B cell (primary cell): ENCODE data around the gene C6orf89. TPM values are rescaled to one million over a fixed set of nuclear protein-coding genes. Genes with fewer than 3 reads are reported as not detected.

Experiments
- ATAC-seq: fragments of 200-7000 bp; cut with Tn5 transposase; one replicate; pipeline ENCODE4 v1.10.0; 2021; ENCODE audit warnings: low read depth, mild to moderate bottlenecking, moderate number of reproducible peaks, moderate library complexity
- CTCF ChIA-PET: fragments of 350-600 bp; sonication (Branson Sonifier 250); formaldehyde crosslinking; loops from one replicate; lab custom pipeline; 2021; ENCODE audit warnings: antibody characterized with exemption, inconsistent platforms; lab: Charles Lee
- POLR2A ChIA-PET: fragments of 350-600 bp; sonication (Branson Sonifier 250); formaldehyde crosslinking; loops from one replicate; lab custom pipeline; 2021; ENCODE audit warnings: antibody characterized with exemption; lab: Charles Lee
- DNase-seq: peaks from one replicate; pipeline ENCODE4 v3.0.0; 2013
- H2AFZ ChIP-seq: 2 replicates; pipeline ENCODE4 v1.6.1; 2012; ENCODE audit warnings: mild to moderate bottlenecking, low read depth, low read length; ENCODE audit not compliant: insufficient read depth, poor library complexity, severe bottlenecking
- H3K27ac ChIP-seq, 2 donors: 1 replicate in 1 of 2; 2 replicates in 1 of 2; pipeline ENCODE4 v1.5.1; 2012 to 2013; ENCODE audit warnings: low read length in 2 of 2, mild to moderate bottlenecking in 2 of 2, moderate library complexity in 1 of 2
- H3K27me3 ChIP-seq, 4 experiments: fragments of 200-600 bp in 1 of 4; sonication (generic) in 1 of 4; replicated peaks in 1 of 4; 1 replicate in 2 of 4; 2 replicates in 2 of 4; pipeline versions ENCODE4 v1.6.1 to v1.7.0; 2013 to 2016; ENCODE audit warnings: low read length in 3 of 4, mild to moderate bottlenecking in 2 of 4, mixed read lengths in 1 of 4, moderate library complexity in 1 of 4; ENCODE audit not compliant: insufficient read depth in 4 of 4, control insufficient read depth in 3 of 4; ENCODE audit errors: control extremely low read depth in 1 of 4
- H3K36me3 ChIP-seq, 2 experiments: replicated peaks in 1 of 2; 1 replicate in 1 of 2; 2 replicates in 1 of 2; pipeline versions ENCODE4 v1.6.1 to v1.7.1; 2013; ENCODE audit warnings: low read length in 1 of 2; ENCODE audit not compliant: insufficient read depth in 2 of 2, control insufficient read depth in 1 of 2; ENCODE audit errors: control extremely low read depth in 1 of 2, extremely low read depth in 1 of 2
- H3K4me1 ChIP-seq, 2 donors: fragments of 200-600 bp in 1 of 2; sonication (generic) in 1 of 2; 1 replicate in 1 of 2; 2 replicates in 1 of 2; pipeline versions ENCODE4 v1.5.1 to v1.6.1; 2013 to 2017; ENCODE audit warnings: low read length in 2 of 2; ENCODE audit not compliant: control insufficient read depth in 2 of 2, insufficient read depth in 2 of 2
- H3K4me2 ChIP-seq: replicated peaks from 2 replicates; pipeline ENCODE3; 2012; ENCODE audit warnings: mild to moderate bottlenecking, low read depth, low read length; ENCODE audit not compliant: poor library complexity, severe bottlenecking
- H3K4me3 ChIP-seq, 5 experiments: fragments of 200-600 bp in 1 of 5; sonication (generic) in 1 of 5; 1 replicate in 3 of 5; 2 replicates in 2 of 5; pipeline versions ENCODE4 v1.5.1 to v1.7.0; 2011 to 2016; ENCODE audit warnings: low read length in 4 of 5, mild to moderate bottlenecking in 4 of 5, low read depth in 2 of 5, control low read depth in 1 of 5, moderate library complexity in 1 of 5; ENCODE audit not compliant: insufficient read depth in 1 of 5; ENCODE audit errors: control extremely low read depth in 1 of 5, extremely low read depth in 1 of 5
- H3K79me2 ChIP-seq: fragments of 200-600 bp; sonication (generic); one replicate; pipeline ENCODE4 v1.6.0; 2016; ENCODE audit warnings: low read length; ENCODE audit not compliant: control insufficient read depth, insufficient read depth
- H3K9ac ChIP-seq: fragments of 200-600 bp; sonication (generic); 2 replicates; pipeline ENCODE4 v1.6.1; 2017; ENCODE audit warnings: mild to moderate bottlenecking, low read length, moderate library complexity
- H3K9me3 ChIP-seq, 3 donors: one replicate each; pipeline versions ENCODE4 v1.6.1 to v1.7.1; 2013; ENCODE audit warnings: low read length in 2 of 3; ENCODE audit not compliant: control insufficient read depth in 2 of 3, insufficient read depth in 1 of 3; ENCODE audit errors: control extremely low read depth in 1 of 3
- H4K20me1 ChIP-seq: 2 replicates; pipeline ENCODE4 v1.6.0; 2012; ENCODE audit warnings: mild to moderate bottlenecking, low read length; ENCODE audit not compliant: insufficient read depth, control insufficient read depth, poor library complexity, severe bottlenecking
- H3K27ac Mint-ChIP-seq: one replicate; pipeline ENCODE4 v1.8.0; 2021; ENCODE audit warnings: mixed read lengths
- H3K27me3 Mint-ChIP-seq: one replicate; pipeline ENCODE4 v1.8.0; 2021; ENCODE audit warnings: mixed read lengths
- H3K4me1 Mint-ChIP-seq: one replicate; pipeline ENCODE4 v1.8.0; 2021; ENCODE audit warnings: mixed read lengths
- H3K4me3 Mint-ChIP-seq: one replicate; pipeline ENCODE4 v1.8.0; 2021; ENCODE audit warnings: mixed read lengths
- H3K9me3 Mint-ChIP-seq: one replicate; pipeline ENCODE4 v1.8.0; 2022; ENCODE audit warnings: mixed read lengths; ENCODE audit not compliant: insufficient read depth
- EZH2 ChIP-seq: IDR thresholded peaks from 2 replicates; pipeline ENCODE4 v1.6.1; 2012; ENCODE audit warnings: borderline replicate concordance, low read depth, mild to moderate bottlenecking, moderate library complexity, low read length; ENCODE audit not compliant: insufficient read depth, poor library complexity, severe bottlenecking
- WGBS: methylation state at CpG from one replicate; pipeline ENCODE4 v1.1.5; 2013; ENCODE audit warnings: missing lambda C conversion rate; ENCODE audit not compliant: insufficient coverage; 5-methylcytosine and 5-hydroxymethylcytosine counted together
- intact Hi-C: fragments of 100-400 bp; cut with micrococcal nuclease; formaldehyde crosslinking; loops from one replicate; pipeline ENCODE4 v1.10.0; 2022
- polyA plus RNA-seq: library from polyadenylated mRNA; depleted of rRNA; stranded (reverse); fragments of >200 nt; gene quantifications from 2 replicates; pipeline ENCODE4 v1.2.3, GENCODE V29; 2012
- total RNA-seq, 2 donors: library from RNA; stranded (reverse); fragments of 120-200 nt in 1 of 2; gene quantifications; 1 replicate in 1 of 2; 2 replicates in 1 of 2; pipeline versions ENCODE4 v1.2.3 to v1.2.4, GENCODE V29; 2013 to 2022
- TF ChIP-seq, protein P1 (sequence below): fragments of 200-600 bp; IDR thresholded peaks from one replicate; pipeline ENCODE4 v1.8.0; 2022; ENCODE audit warnings: antibody characterized with exemption, mild to moderate bottlenecking

C6orf89 gene
- total and polyA plus RNA-seq, 2 donors (not counting 1 experiment from before 2014, with no cell fraction given), result 13.0 to 35.3 TPM

GRCh38 chr6:36954262-36954931 lies 68.6 kb downstream of the C6orf89 start, which contains the start of gene PI16:
Gene PI16 (plus strand): TSS chr6:36954738. CDS start chr6:36954761, 23 bp downstream.
- intact Hi-C loops, result no loop called here

More at GRCh38 chr6:36954262-36954931, 68.6 kb downstream of the C6orf89 start, which contains the start of gene PI16:
- H3K79me2 ChIP-seq, result no peaks in the 10 kb centered on the region
- peak within 1 kb of the TSS; percentile 62 for H2AFZ ChIP-seq
- CTCF ChIA-PET, result interaction anchor here (0.7 to 1.6 kb wide), 10 partner anchors 10 to 189 kb away, joined by 3 to 10 read pairs (median 4); partner anchors contain the start of gene C6orf89
- Mint-ChIP-seq H3K4me1 (peaks cover 43% of the 10 kb centered on the region), H3K4me3 (peak within 1 kb of the TSS; percentile 72), H3K9me3 (no peaks in the 10 kb centered on the region), H3K27ac (peak within 1 kb of the TSS; percentile 73), H3K27me3 (no peaks in the 10 kb centered on the region)
- no peaks in the 10 kb centered on the region for H3K27me3 ChIP-seq
- TF ChIP-seq EZH2, result no peak
- TF ChIP-seq, protein P1, sequence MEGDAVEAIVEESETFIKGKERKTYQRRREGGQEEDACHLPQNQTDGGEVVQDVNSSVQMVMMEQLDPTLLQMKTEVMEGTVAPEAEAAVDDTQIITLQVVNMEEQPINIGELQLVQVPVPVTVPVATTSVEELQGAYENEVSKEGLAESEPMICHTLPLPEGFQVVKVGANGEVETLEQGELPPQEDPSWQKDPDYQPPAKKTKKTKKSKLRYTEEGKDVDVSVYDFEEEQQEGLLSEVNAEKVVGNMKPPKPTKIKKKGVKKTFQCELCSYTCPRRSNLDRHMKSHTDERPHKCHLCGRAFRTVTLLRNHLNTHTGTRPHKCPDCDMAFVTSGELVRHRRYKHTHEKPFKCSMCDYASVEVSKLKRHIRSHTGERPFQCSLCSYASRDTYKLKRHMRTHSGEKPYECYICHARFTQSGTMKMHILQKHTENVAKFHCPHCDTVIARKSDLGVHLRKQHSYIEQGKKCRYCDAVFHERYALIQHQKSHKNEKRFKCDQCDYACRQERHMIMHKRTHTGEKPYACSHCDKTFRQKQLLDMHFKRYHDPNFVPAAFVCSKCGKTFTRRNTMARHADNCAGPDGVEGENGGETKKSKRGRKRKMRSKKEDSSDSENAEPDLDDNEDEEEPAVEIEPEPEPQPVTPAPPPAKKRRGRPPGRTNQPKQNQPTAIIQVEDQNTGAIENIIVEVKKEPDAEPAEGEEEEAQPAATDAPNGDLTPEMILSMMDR, result no peak
- peak within 1 kb of the TSS; percentile 70 for H3K4me2 ChIP-seq
- H3K4me1 ChIP-seq, result peaks cover 27 to 33% of the 10 kb centered on the region in 2 donors
- H3K9ac ChIP-seq, result peak within 1 kb of the TSS; percentile 46
- H3K4me3 ChIP-seq, result peak within 1 kb of the TSS in 4 of 5 experiments; percentile 1 to 47 (median 20)
- ATAC-seq (peak; percentile 34), DNase-seq (peak; percentile 34)
- H3K36me3 ChIP-seq, result no peaks in the 10 kb centered on the region
- 41% methylated on average over 12 of the region's 14 CpGs for WGBS
- POLR2A ChIA-PET, result no interaction called here
- H4K20me1 ChIP-seq, result no peaks in the 10 kb centered on the region
- peak within 1 kb of the TSS in 1 of 2 donors; percentile 7 for H3K27ac ChIP-seq
- no peaks in the 10 kb centered on the region for H3K9me3 ChIP-seq
